ENCODE data around the gene ABHD17C.

Gene ABHD17C

GRCh38 chr15:80769153-80769828 lies 74.2 kb downstream of the ABHD17C start:
- no peak for DNase-seq

- no peak for DNase-seq
Observed at GRCh38 chr15:80769829-80770705, 75.0 kb downstream of the ABHD17C start.

DNA sequence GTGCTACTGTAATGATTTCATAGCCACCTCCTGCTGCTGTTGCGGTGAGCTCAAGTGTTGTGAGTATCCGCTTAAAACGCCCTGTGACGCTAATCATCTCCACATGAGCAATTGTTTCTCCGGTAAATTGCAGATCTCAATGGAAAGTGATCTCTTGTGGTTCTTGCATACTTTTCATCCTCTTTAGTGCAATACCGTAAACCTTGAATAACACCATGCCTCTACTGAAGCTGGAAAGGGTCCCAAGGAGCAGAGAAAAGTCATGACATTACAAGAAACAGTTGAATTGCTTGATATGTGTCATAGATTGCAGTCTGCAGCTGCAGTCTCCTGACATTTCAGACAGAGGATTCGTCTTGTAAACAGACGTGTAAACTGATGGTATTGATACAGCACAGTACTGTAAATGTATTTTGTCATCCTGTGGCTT lies 78.0 kb downstream of the ABHD17C start:
- no peak for DNase-seq

DNA sequence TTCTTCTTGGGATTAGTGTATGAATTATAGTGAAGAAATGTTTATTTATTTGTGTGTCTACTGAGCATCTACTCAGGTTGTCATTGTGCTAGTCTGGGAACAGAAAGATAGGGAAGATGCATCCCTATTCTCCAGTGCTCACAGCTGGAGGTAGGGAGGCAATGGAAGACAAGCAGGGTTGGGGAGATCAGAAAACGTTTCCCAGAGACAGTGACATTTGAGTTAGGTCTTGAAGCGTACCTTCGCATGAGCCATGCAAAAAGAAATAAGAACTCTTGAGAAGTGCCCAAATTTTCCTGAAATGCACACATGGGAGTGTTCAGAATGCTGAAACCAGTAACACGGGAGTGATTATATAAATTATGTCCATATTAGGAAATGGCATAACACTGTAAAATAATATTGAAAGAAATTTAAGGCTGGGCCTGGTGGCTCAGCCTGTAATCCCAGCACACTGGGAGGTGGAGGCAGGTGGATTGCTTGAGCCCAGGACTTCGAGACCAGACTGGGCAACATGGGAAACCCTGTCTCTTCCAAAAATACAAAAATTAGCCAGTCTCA lies 78.8 kb downstream of the ABHD17C start:
- no peak for DNase-seq

DNA sequence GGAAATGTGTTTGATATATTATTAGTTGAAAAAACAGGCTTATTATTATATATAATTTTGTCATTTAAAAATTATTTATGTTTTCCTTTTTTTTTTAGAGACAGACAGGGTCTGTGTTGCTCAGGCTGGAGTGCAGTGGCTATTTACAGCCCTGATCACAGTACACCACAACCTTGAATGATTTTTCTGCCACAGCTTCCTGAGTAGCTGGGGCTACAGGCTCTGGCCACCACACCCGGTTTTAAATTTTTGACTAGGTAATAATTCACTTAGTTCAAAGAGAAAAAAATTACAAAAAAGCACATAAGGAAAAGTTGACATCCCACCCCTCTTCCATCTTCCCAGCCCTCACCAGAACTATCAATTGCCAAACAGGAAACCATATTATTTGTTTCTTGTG lies 79.4 kb downstream of the ABHD17C start:
- no peak for DNase-seq

- no peak for DNase-seq
Observed at GRCh38 chr15:80775338-80775737, 80.2 kb downstream of the ABHD17C start.

GRCh38 chr15:80776420-80777045 lies 81.4 kb downstream of the ABHD17C start:
- no peak for DNase-seq

- DNase-seq, result no peak
Observed at GRCh38 chr15:80777137-80777536, 82.0 kb downstream of the ABHD17C start.

- no peak for DNase-seq
Observed at GRCh38 chr15:80777826-80778620, 82.9 kb downstream of the ABHD17C start.

DNA sequence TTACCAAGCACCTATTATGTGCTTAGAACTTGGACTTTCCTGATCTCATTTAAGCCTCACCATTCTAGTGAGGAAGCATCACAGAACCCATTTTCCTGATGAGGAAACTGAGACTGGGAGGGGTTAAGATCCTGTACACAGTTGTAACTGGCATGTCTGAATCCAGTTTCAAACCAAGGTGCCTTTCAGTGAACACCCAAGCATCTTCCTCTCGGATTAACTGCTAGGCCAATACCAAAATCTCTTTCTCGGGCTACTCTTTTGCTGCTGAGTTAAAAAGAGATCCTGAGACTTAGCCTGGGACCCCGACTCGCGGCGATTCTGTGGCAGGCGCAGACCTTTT lies 83.5 kb downstream of the ABHD17C start:
- DNase-seq, result no peak

GRCh38 chr15:80778964-80779657 lies 84.0 kb downstream of the ABHD17C start, which contains the start of gene CEMIP:
CEMIP (plus strand) TSS chr15:80779370; CDS start chr15:80873880, 94,510 bp downstream.
- no peak for DNase-seq

DNA sequence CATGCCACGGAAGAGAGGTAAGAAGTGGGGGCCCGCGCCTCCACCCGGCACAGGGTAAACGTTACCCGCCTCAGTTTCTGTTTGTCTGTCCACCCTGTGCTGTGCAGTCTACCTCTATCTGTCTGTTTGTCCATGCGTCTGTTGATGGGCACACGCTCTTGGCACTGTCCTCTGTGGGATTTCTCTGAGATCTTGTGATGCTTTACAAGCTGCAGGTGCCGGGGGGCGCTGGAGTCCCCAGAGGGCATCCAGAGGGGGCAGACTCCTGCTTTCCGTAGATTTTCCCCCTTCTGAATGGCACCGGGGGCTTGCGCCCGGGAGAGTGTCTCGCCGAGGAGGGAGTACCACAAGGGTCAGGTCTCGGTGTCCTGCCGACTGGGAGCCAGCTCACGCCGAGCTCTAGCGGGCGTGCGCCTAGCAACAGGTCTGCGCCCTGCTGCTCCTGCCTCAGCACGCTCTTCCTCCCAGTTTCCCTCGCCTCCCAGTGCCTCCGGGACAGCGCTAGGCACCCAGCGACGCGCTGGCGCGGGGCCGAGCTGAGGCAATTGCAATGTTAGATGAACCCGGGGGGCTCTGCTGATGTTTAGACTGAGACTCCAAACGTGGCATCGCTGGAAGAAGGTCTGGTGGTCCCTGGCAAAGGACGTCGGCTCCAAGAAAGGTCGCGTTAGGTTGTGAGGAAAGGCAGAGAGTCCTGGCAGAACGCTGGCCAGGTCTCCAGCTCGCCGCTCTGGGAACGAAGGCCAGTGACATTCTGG lies 84.7 kb downstream of the ABHD17C start:
- DNase-seq, result no peak

GRCh38 chr15:80780416-80781221 lies 85.5 kb downstream of the ABHD17C start:
- DNase-seq, result no peak

- no peak for DNase-seq
Observed at GRCh38 chr15:80783260-80783659, 88.2 kb downstream of the ABHD17C start.

DNA sequence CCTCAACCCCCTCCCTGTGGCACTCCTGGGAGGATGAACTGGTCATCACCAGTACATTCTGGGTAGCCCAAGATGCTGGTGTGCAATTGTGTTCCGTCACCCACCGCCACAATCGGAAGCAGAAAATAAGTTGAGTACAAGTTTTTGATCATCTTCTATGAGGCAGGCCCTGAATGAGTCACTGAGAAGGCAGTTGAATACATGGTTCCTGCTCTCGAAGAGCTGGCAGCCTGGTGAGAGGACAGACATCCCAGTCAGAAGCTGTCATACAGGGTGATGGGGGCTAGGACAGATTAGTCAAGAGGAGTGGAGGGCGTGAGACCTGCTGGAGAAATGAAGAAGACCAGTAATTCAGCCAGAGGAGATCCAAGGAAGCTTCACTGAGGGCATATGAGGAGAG lies 90.2 kb downstream of the ABHD17C start:
- no peak for DNase-seq

DNA sequence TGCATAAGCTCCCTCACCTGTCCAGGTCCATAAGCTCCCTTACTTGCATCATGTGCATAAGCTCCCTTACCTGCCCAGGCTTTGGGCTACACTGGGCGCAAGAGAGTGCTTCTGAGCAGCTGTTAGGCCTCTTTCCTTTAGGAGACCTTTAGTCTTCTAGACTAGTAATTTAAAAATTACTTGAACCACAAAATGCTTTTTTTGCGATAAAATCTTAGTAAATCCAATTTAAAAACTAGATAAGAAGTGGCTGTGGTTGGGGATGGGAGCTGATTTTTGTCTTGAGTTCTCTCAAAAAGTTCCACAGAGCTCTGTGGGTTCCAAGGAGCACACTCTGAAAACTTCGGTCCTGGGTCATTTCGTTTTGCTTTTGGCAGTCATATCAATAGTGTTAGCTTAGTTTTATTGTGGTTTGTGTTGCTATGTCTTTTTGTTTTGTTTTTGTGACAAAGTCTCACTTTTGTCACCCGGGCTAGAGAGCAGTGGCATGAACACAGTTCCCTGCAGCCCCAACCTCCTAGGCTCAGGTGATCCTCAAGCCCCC lies 90.8 kb downstream of the ABHD17C start:
- no peak for DNase-seq

DNA sequence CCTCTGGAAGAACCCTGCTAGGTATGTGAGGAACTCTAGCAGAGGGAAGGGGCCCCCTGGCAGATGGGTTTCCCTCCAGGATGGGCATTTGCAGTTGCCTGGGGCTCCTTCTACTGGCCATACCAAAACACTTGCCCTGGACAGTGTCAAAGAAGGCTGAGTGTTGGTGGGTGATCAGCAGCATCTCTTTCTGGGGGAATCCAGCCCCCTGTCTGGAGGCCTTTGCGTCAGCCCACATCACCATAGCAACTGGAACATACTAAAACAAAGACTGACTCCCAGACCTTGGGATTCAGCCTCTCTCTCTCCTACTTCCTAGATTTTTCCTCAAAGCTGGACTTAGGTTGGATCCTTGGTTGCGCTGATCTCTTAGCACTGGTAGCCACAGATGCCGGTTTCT lies 92.2 kb downstream of the ABHD17C start:
- DNase-seq, result no peak

DNA sequence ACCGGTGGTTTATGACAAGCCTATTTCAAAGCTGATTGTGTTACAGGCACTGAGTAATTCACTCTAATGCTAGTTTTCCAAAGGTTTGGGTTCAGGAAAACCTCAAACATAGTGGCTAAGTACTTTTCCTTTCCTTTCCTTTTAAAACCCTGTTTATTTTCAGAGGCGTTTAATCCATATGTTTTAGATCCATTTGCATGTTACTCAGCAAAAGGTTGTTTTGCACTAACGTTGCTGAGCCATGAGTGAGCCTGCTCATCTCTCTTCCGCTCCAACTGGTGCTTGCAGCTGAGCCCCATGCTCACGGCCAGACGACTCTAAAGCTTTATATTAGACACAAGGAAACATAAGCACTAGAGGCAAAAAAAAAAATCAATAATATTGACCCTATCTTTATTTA lies 93.4 kb downstream of the ABHD17C start:
- DNase-seq, result no peak

GRCh38 chr15:80789296-80789695 lies 94.2 kb downstream of the ABHD17C start:
- DNase-seq, result no peak

GRCh38 chr15:80789796-80790195 lies 94.7 kb downstream of the ABHD17C start:
- no peak for DNase-seq

Data from NCI-H1436 treated with DMSO at 0.1 percent for 48 hours (cell line).